Hair follicle dermal papilla cell (primary cell): Measurements from ENCODE around the gene OPRM1. TPM values are rescaled to one million over a fixed set of nuclear protein-coding genes. Genes with fewer than 3 reads are reported as not detected.

Experiments
- total RNA-seq: library from RNA; depleted of rRNA; stranded (reverse); fragments of >200 nt; gene quantifications from 2 replicates; pipeline ENCODE4 v1.2.3, GENCODE V29; 2012

The OPRM1 gene
- not detected in 2 replicates for total RNA-seq

DNA sequence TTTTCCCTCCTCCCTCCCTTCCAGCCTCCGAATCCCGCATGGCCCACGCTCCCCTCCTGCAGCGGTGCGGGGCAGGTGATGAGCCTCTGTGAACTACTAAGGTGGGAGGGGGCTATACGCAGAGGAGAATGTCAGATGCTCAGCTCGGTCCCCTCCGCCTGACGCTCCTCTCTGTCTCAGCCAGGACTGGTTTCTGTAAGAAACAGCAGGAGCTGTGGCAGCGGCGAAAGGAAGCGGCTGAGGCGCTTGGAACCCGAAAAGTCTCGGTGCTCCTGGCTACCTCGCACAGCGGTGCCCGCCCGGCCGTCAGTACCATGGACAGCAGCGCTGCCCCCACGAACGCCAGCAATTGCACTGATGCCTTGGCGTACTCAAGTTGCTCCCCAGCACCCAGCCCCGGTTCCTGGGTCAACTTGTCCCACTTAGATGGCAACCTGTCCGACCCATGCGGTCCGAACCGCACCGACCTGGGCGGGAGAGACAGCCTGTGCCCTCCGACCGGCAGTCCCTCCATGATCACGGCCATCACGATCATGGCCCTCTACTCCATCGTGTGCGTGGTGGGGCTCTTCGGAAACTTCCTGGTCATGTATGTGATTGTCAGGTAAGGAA is at the start of gene OPRM1:
OPRM1 (plus strand) TSS at position 10 of the 612 bp plus-strand sequence; CDS start at position 315, 305 bp downstream.

